Stimulated activated effector memory CD8-positive, alpha-beta T cell treated with anti-CD3 and anti-CD28 coated beads, Interleukin-12 subunit alpha, Interleukin-12 subunit beta, amount 100 ng/mL, for 72 hours (primary cell): ENCODE results near the gene RERE.

Source experiments
- ATAC-seq: fragments of 150-1000 bp; cut with Tn5 transposase; 2 replicates; pipeline ENCODE4 v1.10.0; 2021
- DNase-seq, 2 donors: peaks; one replicate each; pipeline ENCODE4 v3.0.0; 2021 to 2022; ENCODE audit warnings: low spot score in 2 of 2
- H3K27ac Mint-ChIP-seq: one replicate; pipeline ENCODE4 v1.8.0; 2022; ENCODE audit warnings: mild to moderate bottlenecking, mixed read lengths
- H3K36me3 Mint-ChIP-seq: one replicate; pipeline ENCODE4 v1.8.0; 2022; ENCODE audit warnings: mild to moderate bottlenecking, mixed read lengths
- H3K4me1 Mint-ChIP-seq: one replicate; pipeline ENCODE4 v1.8.0; 2022; ENCODE audit warnings: mixed read lengths
- H3K4me3 Mint-ChIP-seq: one replicate; pipeline ENCODE4 v1.8.0; 2022; ENCODE audit warnings: mild to moderate bottlenecking, mixed read lengths
- H3K9me3 Mint-ChIP-seq: one replicate; pipeline ENCODE4 v1.8.0; 2022; ENCODE audit warnings: mixed read lengths

RERE gene

GRCh38 chr1:8565802-8566201 lies 251.6 kb downstream of the RERE start:
- Mint-ChIP-seq H3K4me1 (no peaks in the 10 kb centered on the region), H3K36me3 (no peaks in the 10 kb centered on the region), H3K9me3 (no peaks in the 10 kb centered on the region), H3K4me3 (no peak overlapping the region), H3K27ac (no peak overlapping the region)
- DNase-seq (no peak), ATAC-seq (no peak)

DNA sequence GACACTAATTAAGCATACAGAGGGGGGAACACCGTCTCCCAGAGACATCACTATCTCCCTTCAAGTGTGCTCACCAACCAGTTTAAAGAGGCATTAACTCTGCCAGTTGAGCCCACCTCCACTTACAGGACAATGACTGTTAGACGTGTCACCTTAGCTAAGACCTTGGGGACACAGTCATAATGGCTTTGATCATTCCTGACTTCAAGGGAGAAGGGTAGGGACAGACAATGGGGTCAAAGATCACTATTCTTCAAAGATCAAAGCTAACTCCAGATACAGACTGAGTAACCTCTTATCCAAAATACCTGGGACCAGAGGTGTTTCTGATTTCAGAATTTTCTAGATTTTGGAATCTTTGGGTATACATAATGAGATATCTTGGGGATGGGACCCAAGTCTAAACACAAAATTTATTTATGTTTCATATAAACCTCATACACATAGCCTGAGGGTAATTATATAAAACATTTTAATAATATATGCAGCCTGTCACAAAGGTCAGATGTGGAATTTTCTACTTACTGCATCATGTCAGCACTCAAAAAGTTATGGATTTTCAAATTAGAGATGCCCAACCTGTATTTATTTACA lies 253.4 kb downstream of the RERE start:
- DNase-seq (no peak), ATAC-seq (no peak)
- no peaks in the 10 kb centered on the region for H3K9me3 Mint-ChIP-seq
- no peak overlapping the region for H3K4me3 Mint-ChIP-seq
- no peak overlapping the region for H3K27ac Mint-ChIP-seq
- H3K4me1 Mint-ChIP-seq = no peaks in the 10 kb centered on the region
- no peaks in the 10 kb centered on the region for H3K36me3 Mint-ChIP-seq

DNA sequence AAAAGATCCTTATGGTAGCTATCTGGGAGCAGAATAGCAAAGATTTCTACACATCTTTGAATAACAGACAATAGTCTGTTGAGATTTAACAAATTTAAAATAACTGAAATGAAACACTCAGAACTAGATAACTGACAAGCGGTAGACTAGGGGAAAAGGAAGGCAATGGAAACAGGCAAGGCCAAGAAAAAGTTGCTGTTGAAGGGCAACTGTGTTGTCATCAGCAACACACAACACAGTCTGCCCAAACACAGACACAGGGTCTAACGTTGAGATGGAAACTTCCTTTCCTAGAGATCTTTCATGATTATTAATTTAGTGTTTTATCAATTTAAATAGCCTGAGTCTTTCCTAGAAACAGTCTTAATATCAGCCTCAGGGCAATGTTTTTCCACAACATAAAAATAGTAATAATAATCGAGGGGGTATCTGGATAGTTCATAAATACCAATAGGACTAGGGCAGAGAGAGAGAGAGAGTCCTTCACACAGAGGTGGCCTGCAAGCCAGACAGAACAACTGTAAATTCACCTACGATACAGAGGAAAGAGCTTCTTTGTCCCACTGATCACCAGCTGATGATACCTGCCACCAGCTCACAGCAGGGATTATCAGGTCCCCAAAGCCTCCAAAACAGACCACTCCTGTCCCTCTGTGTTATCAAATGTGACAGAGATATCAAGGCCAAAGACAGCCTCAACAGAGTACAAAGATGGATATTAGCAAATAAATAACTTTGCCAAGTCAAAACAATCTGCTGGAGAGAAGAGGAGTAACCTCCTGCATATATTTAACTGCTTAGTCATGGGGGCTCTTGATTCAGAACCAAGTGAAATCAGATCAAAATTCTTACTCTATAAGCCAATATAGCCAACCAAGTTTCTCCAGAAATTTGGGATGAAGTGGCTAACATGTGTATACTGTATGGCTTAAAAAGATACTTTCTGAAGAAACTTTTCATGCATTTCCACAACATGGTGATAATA lies 254.3 kb downstream of the RERE start:
- Mint-ChIP-seq H3K9me3 (no peaks in the 10 kb centered on the region), H3K4me3 (no peak overlapping the region), H3K36me3 (no peaks in the 10 kb centered on the region), H3K4me1 (no peaks in the 10 kb centered on the region), H3K27ac (peak overlapping the region; percentile 17)
- no peak for ATAC-seq
- no peak for DNase-seq

- no peak for DNase-seq
- H3K9me3 Mint-ChIP-seq = no peaks in the 10 kb centered on the region
- ATAC-seq = no peak
- no peaks in the 10 kb centered on the region for H3K4me1 Mint-ChIP-seq
- no peak overlapping the region for H3K27ac Mint-ChIP-seq
- no peaks in the 10 kb centered on the region for H3K36me3 Mint-ChIP-seq
- no peak overlapping the region for H3K4me3 Mint-ChIP-seq
These were observed 255.2 kb downstream of the RERE start for GRCh38 chr1:8562222-8562621.

DNA sequence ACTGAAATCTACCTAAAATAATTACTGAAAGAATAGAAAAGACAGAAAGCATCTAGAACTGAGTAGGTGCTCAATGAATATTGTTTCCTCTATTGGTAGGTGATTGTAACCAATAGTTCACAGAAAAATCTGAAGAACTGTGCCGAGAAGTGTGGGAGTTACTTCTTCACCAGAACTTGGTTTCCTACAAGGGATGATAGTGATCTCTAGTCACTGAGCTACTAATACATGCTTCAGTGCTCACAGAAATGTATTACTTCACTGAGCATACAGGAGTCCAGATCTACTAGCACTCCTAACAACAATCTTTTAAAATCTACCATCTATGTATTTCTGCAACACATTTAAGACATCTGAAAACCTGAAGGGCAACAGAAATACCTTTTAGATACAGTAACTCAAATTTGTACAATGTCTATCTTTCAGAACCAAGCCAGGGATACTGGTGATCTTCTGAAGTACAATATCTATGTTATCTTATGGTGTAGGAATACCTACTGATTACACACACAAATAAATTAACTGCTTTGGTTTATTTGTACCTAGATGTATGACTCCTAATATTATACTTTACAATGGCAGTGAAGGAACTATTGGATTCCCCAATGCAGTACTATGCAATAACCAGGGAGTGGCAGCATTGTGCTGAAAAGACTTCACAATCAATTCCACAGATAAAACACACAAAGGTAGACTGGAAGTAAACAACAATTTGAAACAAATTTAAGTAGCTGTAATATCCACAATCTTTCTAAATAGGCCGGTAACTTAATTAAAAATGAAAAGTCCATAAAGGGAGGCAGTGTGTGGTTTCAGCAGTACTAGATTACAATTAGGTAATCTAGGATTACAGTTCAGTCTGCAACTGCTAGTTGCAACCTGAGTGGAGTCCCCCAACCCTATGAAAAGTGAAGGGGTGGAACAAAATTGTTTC lies 256.6 kb downstream of the RERE start:
- Mint-ChIP-seq H3K4me1 (no peaks in the 10 kb centered on the region), H3K36me3 (peaks cover 6% of the 10 kb centered on the region), H3K4me3 (no peak overlapping the region), H3K27ac (no peak overlapping the region), H3K9me3 (no peaks in the 10 kb centered on the region)
- DNase-seq (no peak), ATAC-seq (peak; percentile 78)

- Mint-ChIP-seq H3K36me3 (peaks cover 15% of the 10 kb centered on the region), H3K4me3 (no peak overlapping the region), H3K4me1 (peaks cover 5% of the 10 kb centered on the region), H3K9me3 (no peaks in the 10 kb centered on the region), H3K27ac (no peak overlapping the region)
- DNase-seq = no peak
- no peak for ATAC-seq
These were observed 257.4 kb downstream of the RERE start for GRCh38 chr1:8560035-8560434.

- H3K4me1 Mint-ChIP-seq = peaks cover 19% of the 10 kb centered on the region
- H3K27ac Mint-ChIP-seq = peak overlapping the region; percentile 58
- peak; percentile 63 for ATAC-seq
These were observed 261.9 kb downstream of the RERE start for GRCh38 chr1:8555582-8555981.

GRCh38 chr1:8554956-8555534 lies 262.4 kb downstream of the RERE start:
- Mint-ChIP-seq H3K27ac (peak overlapping the region; percentile 58), H3K36me3 (peaks cover 24% of the 10 kb centered on the region), H3K4me3 (no peak overlapping the region), H3K4me1 (peaks cover 19% of the 10 kb centered on the region), H3K9me3 (no peaks in the 10 kb centered on the region)
- ATAC-seq (peak; percentile 70), DNase-seq (no peak)

More at GRCh38 chr1:8555582-8555981, 261.9 kb downstream of the RERE start:
- Mint-ChIP-seq H3K9me3 (no peaks in the 10 kb centered on the region), H3K4me3 (no peak overlapping the region), H3K36me3 (peaks cover 24% of the 10 kb centered on the region)
- DNase-seq = no peak

- Mint-ChIP-seq H3K4me3 (no peak overlapping the region), H3K9me3 (no peaks in the 10 kb centered on the region), H3K27ac (no peak overlapping the region), H3K4me1 (peaks cover 26% of the 10 kb centered on the region), H3K36me3 (peaks cover 24% of the 10 kb centered on the region)
- no peak for DNase-seq
- no peak for ATAC-seq
These were observed 264.5 kb downstream of the RERE start for GRCh38 chr1:8552820-8553397.

- H3K27ac Mint-ChIP-seq = no peak overlapping the region
- no peak overlapping the region for H3K4me3 Mint-ChIP-seq
- no peak for DNase-seq
- H3K36me3 Mint-ChIP-seq = peaks cover 24% of the 10 kb centered on the region
- peaks cover 29% of the 10 kb centered on the region for H3K4me1 Mint-ChIP-seq
- H3K9me3 Mint-ChIP-seq = no peaks in the 10 kb centered on the region
- no peak for ATAC-seq
These were observed 265.6 kb downstream of the RERE start for GRCh38 chr1:8551613-8552489.

GRCh38 chr1:8551057-8551456 lies 266.4 kb downstream of the RERE start:
- no peak overlapping the region for H3K27ac Mint-ChIP-seq
- ATAC-seq = no peak
- no peaks in the 10 kb centered on the region for H3K9me3 Mint-ChIP-seq
- H3K4me1 Mint-ChIP-seq = peaks cover 29% of the 10 kb centered on the region
- H3K4me3 Mint-ChIP-seq = no peak overlapping the region
- peaks cover 20% of the 10 kb centered on the region for H3K36me3 Mint-ChIP-seq
- DNase-seq = no peak

GRCh38 chr1:8547791-8548190 lies 269.6 kb downstream of the RERE start:
- Mint-ChIP-seq H3K9me3 (no peaks in the 10 kb centered on the region), H3K4me1 (peaks cover 27% of the 10 kb centered on the region), H3K36me3 (peaks cover 11% of the 10 kb centered on the region), H3K27ac (no peak overlapping the region), H3K4me3 (no peak overlapping the region)
- ATAC-seq = no peak
- DNase-seq = no peak

- peak in 1 of 2 donors; percentile 65 for DNase-seq
These were observed 272.4 kb downstream of the RERE start for GRCh38 chr1:8545078-8545477.

DNA sequence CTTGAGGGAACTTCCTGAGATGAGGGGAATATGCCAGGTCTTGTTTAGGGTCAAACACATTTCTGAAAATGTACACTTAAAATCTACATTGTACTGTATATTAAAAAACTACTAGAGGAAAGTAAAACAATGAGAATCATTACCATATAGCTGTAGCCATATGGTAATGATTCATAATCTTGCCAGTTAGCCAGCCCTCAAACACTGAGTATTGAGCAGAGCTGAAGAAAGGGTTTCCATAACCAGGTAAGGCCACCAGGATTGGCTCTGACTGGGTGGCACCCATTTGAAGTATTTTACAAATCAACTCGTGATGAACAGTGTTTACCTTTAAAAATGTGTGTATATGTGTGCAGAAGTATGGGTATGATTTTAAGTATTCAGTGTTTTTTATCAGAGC lies 272.8 kb downstream of the RERE start:
- Mint-ChIP-seq H3K36me3 (peaks cover 21% of the 10 kb centered on the region), H3K4me3 (peak overlapping the region; percentile 35), H3K27ac (peak overlapping the region; percentile 52), H3K4me1 (peaks cover 38% of the 10 kb centered on the region), H3K9me3 (no peaks in the 10 kb centered on the region)
- ATAC-seq (peak; percentile 82), DNase-seq (no peak)

More at GRCh38 chr1:8545078-8545477, 272.4 kb downstream of the RERE start:
- Mint-ChIP-seq H3K4me3 (peak overlapping the region; percentile 35), H3K9me3 (no peaks in the 10 kb centered on the region), H3K36me3 (peaks cover 19% of the 10 kb centered on the region), H3K27ac (peak overlapping the region; percentile 52), H3K4me1 (peaks cover 34% of the 10 kb centered on the region)
- peak; percentile 83 for ATAC-seq
